HepG2 (cell line): ENCODE measurements around the gene MFNG. TPM values are rescaled to one million over a fixed set of nuclear protein-coding genes. Genes with fewer than 3 reads are reported as not detected.

Source experiments
- ATF1 ChIP-seq: IDR thresholded peaks from 2 replicates; pipeline ENCODE4 v1.6.1; 2016; ENCODE audit warnings: mild to moderate bottlenecking, control low read depth
- CTCF ChIP-seq: sonication (generic); formaldehyde crosslinking; IDR thresholded peaks from 2 replicates; pipeline ENCODE4 v1.5.0; 2020; ENCODE audit warnings: mild to moderate bottlenecking, missing genetic modification reagents, moderate library complexity
- ELF4 ChIP-seq: sonication (generic); formaldehyde crosslinking; IDR thresholded peaks from 2 replicates; pipeline ENCODE4 v1.5.0; 2020; ENCODE audit warnings: missing genetic modification reagents, mild to moderate bottlenecking, moderate library complexity, borderline replicate concordance
- HMGXB4 ChIP-seq, 2 experiments: sonication (generic) in 1 of 2; formaldehyde crosslinking in 1 of 2; IDR thresholded peaks; 2 replicates each; pipeline versions ENCODE4 v1.4.0 to v1.6.1; 2018 to 2020; ENCODE audit warnings: missing genetic modification reagents in 2 of 2, borderline replicate concordance in 1 of 2, low read depth in 1 of 2, mild to moderate bottlenecking in 1 of 2, missing biosample characterization in 1 of 2
- HNRNPL ChIP-seq: fragments of 200-400 bp; formaldehyde crosslinking; IDR thresholded peaks from 2 replicates; pipeline ENCODE4 v1.6.1; 2017; ENCODE audit warnings: mild to moderate bottlenecking, low read depth, low read length
- HNRNPLL ChIP-seq: fragments of 200-400 bp; formaldehyde crosslinking; IDR thresholded peaks from 2 replicates; pipeline ENCODE4 v1.6.1; 2017; ENCODE audit warnings: mild to moderate bottlenecking, low read depth, low read length; ENCODE audit not compliant: poor library complexity, severe bottlenecking
- IKZF4 ChIP-seq: sonication (generic); formaldehyde crosslinking; IDR thresholded peaks from 2 replicates; pipeline ENCODE4 v1.5.1; 2020; ENCODE audit warnings: borderline replicate concordance, mild to moderate bottlenecking, low read depth, missing genetic modification reagents; ENCODE audit errors: not compliant biosample characterization
- KDM3A ChIP-seq: IDR thresholded peaks from 2 replicates; pipeline ENCODE4 v1.6.1; 2018; ENCODE audit warnings: low read depth, missing compliant biosample characterization
- KLF13 ChIP-seq: sonication (generic); formaldehyde crosslinking; IDR thresholded peaks from 2 replicates; pipeline ENCODE4 v1.4.0; 2020; ENCODE audit warnings: mild to moderate bottlenecking, missing genetic modification reagents
- MLLT10 ChIP-seq: sonication (generic); formaldehyde crosslinking; IDR thresholded peaks from 2 replicates; pipeline ENCODE4 v1.4.0; 2020; ENCODE audit warnings: missing genetic modification reagents
- NR2F6 ChIP-seq, 2 experiments: IDR thresholded peaks; 2 replicates each; pipeline ENCODE4 v1.6.1; 2016; ENCODE audit warnings: antibody characterized with exemption in 1 of 2, mild to moderate bottlenecking in 1 of 2
- RBFOX2 ChIP-seq: fragments of 200-400 bp; formaldehyde crosslinking; IDR thresholded peaks from 2 replicates; pipeline ENCODE4 v1.6.1; 2017; ENCODE audit warnings: low read depth, mild to moderate bottlenecking, low read length
- RXRA ChIP-seq: sonication (generic); formaldehyde crosslinking; IDR thresholded peaks from 2 replicates; pipeline ENCODE4 v1.5.1; 2020; ENCODE audit warnings: missing genetic modification reagents
- SMC3 ChIP-seq: IDR thresholded peaks from 2 replicates; pipeline ENCODE4 v1.6.1; 2011; ENCODE audit warnings: low read length, improper control_type of control experiment
- TEAD3 ChIP-seq: optimal IDR thresholded peaks from 2 replicates; pipeline ENCODE3; 2016; ENCODE audit warnings: borderline replicate concordance
- XRCC5 ChIP-seq: fragments of 200-400 bp; formaldehyde crosslinking; optimal IDR thresholded peaks from 2 replicates; pipeline ENCODE3; 2017; ENCODE audit warnings: mild to moderate bottlenecking, low read length
- ZBTB4 ChIP-seq: sonication (generic); formaldehyde crosslinking; IDR thresholded peaks from 2 replicates; pipeline ENCODE4 v1.4.0; 2020; ENCODE audit warnings: missing genetic modification reagents, mild to moderate bottlenecking, borderline replicate concordance
- ZBTB43 ChIP-seq: sonication (generic); formaldehyde crosslinking; conservative IDR thresholded peaks from 2 replicates; pipeline ENCODE4 v1.4.0; 2020; ENCODE audit warnings: missing genetic modification reagents
- ZGPAT ChIP-seq: IDR thresholded peaks from 2 replicates; pipeline ENCODE4 v1.6.1; 2016; ENCODE audit warnings: mild to moderate bottlenecking
- polyA plus RNA-seq, 8 experiments: library from polyadenylated mRNA; depleted of rRNA in 3 of 8; stranded (reverse) in 7 of 8; unstranded in 1 of 8; fragments of >200 nt; fragmentation: Illumina TruSeq in 4 of 8; extraction: Trizol in 4 of 8; gene quantifications; 2 replicates each; pipeline versions ENCODE4 v1.2.1 to v1.2.3, GENCODE V29; 2011 to 2016; ENCODE audit warnings: low read depth in 4 of 8, missing spikeins in 1 of 8, mixed read lengths in 1 of 8; ENCODE audit not compliant: insufficient read depth in 1 of 8
- total RNA-seq, 5 experiments: library from RNA; depleted of rRNA; stranded (reverse); fragments of >200 nt; fragmentation: Illumina TruSeq; extraction: Trizol; gene quantifications; 2 replicates each; pipeline ENCODE4 v1.2.3, GENCODE V29; 2016; ENCODE audit warnings: low read depth in 1 of 5

Gene MFNG
- total and polyA plus RNA-seq, 2 of the 13 experiments (the other 11 are each of a cell fraction or from before 2014, with no cell fraction given): 1.0 to 11.7 TPM

- TF ChIP-seq ZGPAT (CRISPR knock-in tag): 0 out of 2 replicates have a peak, but pooled peaks have one; percentile 32
- TF ChIP-seq IKZF4 (CRISPR knock-in tag): peak; percentile 37
- peak; percentile 13; the same call in 1 of the 2 replicates for TF ChIP-seq SMC3
- TF ChIP-seq ATF1 (CRISPR knock-in tag): no peak
- peak; percentile 97 for TF ChIP-seq CTCF (CRISPR knock-in tag)
- TF ChIP-seq RXRA (CRISPR knock-in tag): peak; percentile 39; the same call in 1 of the 2 replicates
- 0 out of 2 replicates have a peak, but pooled peaks have one; percentile 50 for TF ChIP-seq ZBTB4 (CRISPR knock-in tag)
- no peak for TF ChIP-seq NR2F6 (IDR thresholded peaks at IDR 0.05)
- TF ChIP-seq NR2F6 (CRISPR knock-in tag; IDR thresholded peaks at IDR 0.05): peak; percentile 12; the same call in 1 of the 2 replicates
- TF ChIP-seq ZBTB43 (CRISPR knock-in tag): no peak
- TF ChIP-seq KDM3A (CRISPR knock-in tag): 0 out of 2 replicates have a peak, but pooled peaks have one; percentile 46
- peak; percentile 65 for TF ChIP-seq RBFOX2
- TF ChIP-seq MLLT10 (CRISPR knock-in tag): no peak
- peak in 1 of 2 experiments; percentile 30; a peak in 1 of 4 replicates for TF ChIP-seq HMGXB4 (CRISPR knock-in tag; IDR thresholded peaks at IDR 0.05; ENCODE audit: borderline replicate concordance in 1 of 2, low read depth in 1 of 2)
- TF ChIP-seq HNRNPL: peak; percentile 67; the same call in 1 of the 2 replicates
- TF ChIP-seq HNRNPLL: peak; percentile 40
- TF ChIP-seq KLF13 (CRISPR knock-in tag): 0 out of 2 replicates have a peak, but pooled peaks have one; percentile 63
- TF ChIP-seq TEAD3 (CRISPR knock-in tag): peak; percentile 29
- TF ChIP-seq XRCC5: peak; percentile 84
- TF ChIP-seq ELF4 (CRISPR knock-in tag): no peak
Measured at GRCh38 chr22:37498289-37498909, 12.2 kb upstream of the MFNG start (continued).
